PC-9 (cell line): ENCODE results near the gene UBTF. TPM values are rescaled to one million over a fixed set of nuclear protein-coding genes. Genes with fewer than 3 reads are reported as not detected.
A peak's percentile ranks its signal among the peaks of the same experiment; 100 is the strongest.

Experiments
- BruUV-seq: library from RNA; stranded (reverse); fragments of 400-500 nt; replicated peaks from 2 replicates; lab custom pipeline; 2021; lab: Mats Ljungman, UMichigan
- CTCF ChIA-PET: fragments of 300-600 bp; sonication (Branson Sonifier 250); formaldehyde crosslinking; loops from one replicate; lab custom pipeline; 2022; ENCODE audit warnings: antibody characterized with exemption; lab: Charles Lee
- POLR2A ChIA-PET: fragments of 300-600 bp; sonication (Branson Sonifier 250); formaldehyde crosslinking; loops from one replicate; lab custom pipeline; 2022; ENCODE audit warnings: antibody characterized with exemption; ENCODE audit not compliant: unreplicated experiment; lab: Charles Lee
- DNase-seq, 2 experiments: peaks; one replicate each; pipeline versions ENCODE4 v3.0.0 to v3.0.0-alpha.2; 2015 to 2022; ENCODE audit warnings: mixed read lengths in 1 of 2
- H2AFZ ChIP-seq: fragments of 200-600 bp; sonication (generic); 2 replicates; pipeline ENCODE4 v1.8.1; 2017; ENCODE audit warnings: antibody characterized with exemption
- H3F3A ChIP-seq: fragments of 200-600 bp; sonication (generic); 2 replicates; pipeline ENCODE4 v1.8.1; 2017; ENCODE audit warnings: antibody characterized with exemption, mild to moderate bottlenecking, low read depth; ENCODE audit not compliant: insufficient read depth
- H3K27ac ChIP-seq: fragments of 200-600 bp; sonication (generic); 2 replicates; pipeline ENCODE4 v1.6.1; 2016; ENCODE audit warnings: mixed run types
- H3K27me3 ChIP-seq: fragments of 200-600 bp; sonication (generic); 2 replicates; pipeline ENCODE4 v1.6.1; 2016; ENCODE audit warnings: low read depth, mixed run types; ENCODE audit not compliant: insufficient read depth
- H3K36me3 ChIP-seq: fragments of 200-600 bp; sonication (generic); 2 replicates; pipeline ENCODE4 v1.6.1; 2016; ENCODE audit warnings: low read depth, mixed run types
- H3K4me1 ChIP-seq: fragments of 200-600 bp; sonication (generic); replicated peaks from 2 replicates; pipeline ENCODE4 v1.6.1; 2016; ENCODE audit warnings: mixed run types; ENCODE audit not compliant: insufficient read depth
- H3K4me2 ChIP-seq: fragments of 200-600 bp; sonication (generic); 2 replicates; pipeline ENCODE4 v1.6.1; 2017; ENCODE audit warnings: mixed run types
- H3K4me3 ChIP-seq: fragments of 200-600 bp; sonication (generic); 2 replicates; pipeline ENCODE4 v1.6.1; 2016; ENCODE audit warnings: mixed run types
- H3K79me2 ChIP-seq: fragments of 200-600 bp; sonication (generic); 2 replicates; pipeline ENCODE4 v1.6.1; 2017; ENCODE audit warnings: low read depth, mixed run types
- H3K9me2 ChIP-seq: fragments of 200-600 bp; sonication (generic); 2 replicates; pipeline ENCODE4 v1.8.1; 2017; ENCODE audit warnings: mild to moderate bottlenecking; ENCODE audit not compliant: insufficient read depth
- H3K9me3 ChIP-seq: fragments of 200-600 bp; sonication (generic); 2 replicates; pipeline ENCODE4 v1.8.1; 2016; ENCODE audit warnings: low read depth; ENCODE audit not compliant: insufficient read depth
- H4K20me1 ChIP-seq: fragments of 200-600 bp; sonication (generic); 2 replicates; pipeline ENCODE4 v1.8.1; 2017; ENCODE audit not compliant: insufficient read depth
- EZH2 ChIP-seq: fragments of 200-600 bp; sonication (generic); IDR thresholded peaks from 2 replicates; pipeline ENCODE4 v1.8.0; 2017; ENCODE audit warnings: antibody characterized with exemption, low read depth
- intact Hi-C: fragments of 100-400 bp; cut with micrococcal nuclease; formaldehyde crosslinking; loops from one replicate; pipeline ENCODE4 v1.10.0; 2022; ENCODE audit not compliant: unreplicated experiment
- total RNA-seq: library from RNA; stranded (reverse); gene quantifications from 2 replicates; pipeline ENCODE4 v1.2.3, GENCODE V29; 2021
- TF ChIP-seq, protein P1 (sequence below): fragments of 200-600 bp; sonication (generic); conservative IDR thresholded peaks from 2 replicates; pipeline ENCODE4 v1.6.1; 2017; ENCODE audit warnings: mixed run types, antibody characterized with exemption, mild to moderate bottlenecking, moderate library complexity

Gene UBTF
- total RNA-seq, 1 experiment from 2014 or later: 61.7 TPM

DNA sequence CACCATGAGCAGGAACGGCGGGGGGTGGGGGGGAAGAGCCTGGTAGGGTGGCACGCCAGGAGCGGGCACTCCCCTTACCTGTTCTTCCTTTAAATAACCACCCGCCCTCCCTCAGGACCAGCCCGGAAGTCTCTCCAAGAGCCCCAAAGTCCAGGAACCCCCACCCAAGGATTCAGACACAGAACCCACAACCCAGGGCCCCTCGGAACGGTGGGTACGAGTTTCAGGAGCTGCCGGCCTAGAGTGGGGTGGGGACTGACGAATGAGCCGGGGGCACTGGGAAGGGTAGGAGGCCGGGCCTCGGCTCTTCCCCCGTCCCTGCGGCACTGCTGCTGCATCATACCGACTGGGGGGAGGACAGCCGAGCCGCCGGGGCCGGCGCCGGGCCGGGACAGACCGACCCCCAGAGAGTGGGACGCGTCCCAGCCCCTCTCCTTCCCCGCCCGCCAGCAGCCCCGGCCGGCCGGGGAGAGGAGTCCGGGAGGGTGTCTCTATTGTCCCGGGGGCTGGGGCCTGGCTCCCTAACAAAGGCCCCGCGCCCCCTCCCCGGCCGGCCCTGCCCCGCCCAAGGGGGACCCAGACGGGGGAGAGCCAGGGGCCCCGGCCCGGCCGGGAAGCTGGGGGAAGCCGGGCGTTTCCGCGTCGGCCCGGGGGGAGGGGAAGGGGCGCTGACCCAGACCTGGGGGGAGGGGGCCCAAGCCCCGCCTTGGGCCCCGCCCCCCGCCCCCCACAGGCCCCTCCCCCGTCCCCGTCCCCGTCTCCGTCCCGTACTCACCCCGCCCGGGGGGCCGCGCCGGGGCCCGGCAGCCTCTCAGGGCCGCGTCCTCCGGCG, 20.5 kb downstream of the UBTF start:
- Histone ChIP-seq H4K20me1 (peaks cover 3% of the 10 kb centered on the region), H3K9me2 (no peaks in the 10 kb centered on the region), H2AFZ (0 out of 2 replicates have a peak overlapping the region, but pooled peaks have one; percentile 71), H3K4me2 (peak overlapping the region; percentile 81), H3K9me3 (no peaks in the 10 kb centered on the region), H3K27ac (peak overlapping the region; percentile 64), H3K27me3 (no peaks in the 10 kb centered on the region), H3K36me3 (peaks cover 7% of the 10 kb centered on the region), H3K4me1 (peaks cover 27% of the 10 kb centered on the region), H3F3A (peaks cover 38% of the 10 kb centered on the region), H3K4me3 (peak overlapping the region; percentile 92), H3K79me2 (peaks cover 45% of the 10 kb centered on the region)
- DNase-seq: peak in 1 of 2 experiments; percentile 52
- TF ChIP-seq, protein P1, sequence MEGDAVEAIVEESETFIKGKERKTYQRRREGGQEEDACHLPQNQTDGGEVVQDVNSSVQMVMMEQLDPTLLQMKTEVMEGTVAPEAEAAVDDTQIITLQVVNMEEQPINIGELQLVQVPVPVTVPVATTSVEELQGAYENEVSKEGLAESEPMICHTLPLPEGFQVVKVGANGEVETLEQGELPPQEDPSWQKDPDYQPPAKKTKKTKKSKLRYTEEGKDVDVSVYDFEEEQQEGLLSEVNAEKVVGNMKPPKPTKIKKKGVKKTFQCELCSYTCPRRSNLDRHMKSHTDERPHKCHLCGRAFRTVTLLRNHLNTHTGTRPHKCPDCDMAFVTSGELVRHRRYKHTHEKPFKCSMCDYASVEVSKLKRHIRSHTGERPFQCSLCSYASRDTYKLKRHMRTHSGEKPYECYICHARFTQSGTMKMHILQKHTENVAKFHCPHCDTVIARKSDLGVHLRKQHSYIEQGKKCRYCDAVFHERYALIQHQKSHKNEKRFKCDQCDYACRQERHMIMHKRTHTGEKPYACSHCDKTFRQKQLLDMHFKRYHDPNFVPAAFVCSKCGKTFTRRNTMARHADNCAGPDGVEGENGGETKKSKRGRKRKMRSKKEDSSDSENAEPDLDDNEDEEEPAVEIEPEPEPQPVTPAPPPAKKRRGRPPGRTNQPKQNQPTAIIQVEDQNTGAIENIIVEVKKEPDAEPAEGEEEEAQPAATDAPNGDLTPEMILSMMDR: no peak; the same call in 1 of the 2 replicates
- no peak for TF ChIP-seq EZH2
- intact Hi-C loops: loop anchor here (1.0 kb wide), 2 partner anchors 12 to 126 kb away; no protein-coding TSS in a partner anchor
- ChIA-PET CTCF (interaction anchor here (1.2 kb wide), 1 partner anchor 12 kb away, joined by 3 read pairs; the partner anchor contains the start of gene TMUB2), POLR2A (interaction anchor here (0.6 to 1.0 kb wide), 3 partner anchors 10 to 128 kb away, joined by 4 to 6 read pairs (median 4); partner anchors contain the start of gene TMUB2)
- TSS peak; percentile 31 for BruUV-seq

DNA sequence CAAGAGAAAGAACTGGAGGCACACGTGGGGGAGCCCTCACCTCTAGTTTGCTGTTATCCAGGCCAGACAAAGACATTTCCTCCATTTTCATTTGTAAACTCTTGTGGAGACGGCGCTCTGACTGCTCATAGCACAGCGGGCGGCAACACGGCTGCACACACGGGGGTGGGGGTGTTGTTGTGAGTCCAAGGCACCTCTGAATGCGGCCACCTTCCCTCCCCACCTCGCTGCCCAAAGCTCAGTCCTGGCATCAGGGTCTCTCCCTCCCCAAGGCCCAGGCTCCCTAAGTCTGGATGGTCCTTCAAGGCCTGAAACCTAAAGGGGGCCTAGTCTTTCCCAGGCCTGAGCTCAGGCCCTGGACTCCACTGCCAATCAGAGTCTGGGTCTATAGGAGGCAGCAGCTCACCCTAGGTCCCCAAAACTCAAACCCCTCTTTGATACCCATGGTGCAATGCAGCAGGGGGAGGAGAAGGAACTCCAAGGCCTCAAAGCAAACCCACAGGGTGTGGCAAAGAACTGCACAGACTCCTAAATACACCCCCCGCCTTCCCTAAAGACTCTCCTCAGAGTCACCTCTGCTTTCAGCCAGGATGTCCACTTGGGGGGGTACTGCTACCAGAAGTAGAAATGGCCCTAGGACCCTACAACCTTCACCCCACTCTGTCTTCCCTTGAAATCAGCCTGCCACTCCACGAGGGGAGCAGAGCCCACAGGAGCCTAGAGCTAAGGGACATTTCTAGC, 21.3 kb downstream of the UBTF start:
- Histone ChIP-seq H4K20me1 (peaks cover 8% of the 10 kb centered on the region), H3K27me3 (no peaks in the 10 kb centered on the region), H3K9me3 (no peaks in the 10 kb centered on the region), H3K36me3 (peaks cover 7% of the 10 kb centered on the region), H3K27ac (peak overlapping the region; percentile 64), H3K4me2 (peak overlapping the region; percentile 81), H3K4me3 (peak overlapping the region; percentile 92), H3K9me2 (no peaks in the 10 kb centered on the region), H3K4me1 (peaks cover 21% of the 10 kb centered on the region), H3F3A (peaks cover 36% of the 10 kb centered on the region), H2AFZ (0 out of 2 replicates have a peak overlapping the region, but pooled peaks have one; percentile 71), H3K79me2 (peaks cover 45% of the 10 kb centered on the region)
- TSS peak; percentile 54 for BruUV-seq
- intact Hi-C loops: loop anchor here (1.0 kb wide), 2 partner anchors 11 to 127 kb away; no protein-coding TSS in a partner anchor
- CTCF ChIA-PET: interaction anchor here (0.6 to 1.2 kb wide), 2 partner anchors 12 to 624 kb away, joined by 3 to 8 read pairs; partner anchors contain the start of gene TMUB2
- no peak for TF ChIP-seq EZH2
- TF ChIP-seq, protein P1: peak; percentile 39; the same call in 1 of the 2 replicates
- peak; percentile 47 to 49 for DNase-seq
- POLR2A ChIA-PET: interaction anchor here (0.9 to 1.0 kb wide), 2 partner anchors 9 to 12 kb away, joined by 4 read pairs; partner anchors contain the start of gene TMUB2

DNA sequence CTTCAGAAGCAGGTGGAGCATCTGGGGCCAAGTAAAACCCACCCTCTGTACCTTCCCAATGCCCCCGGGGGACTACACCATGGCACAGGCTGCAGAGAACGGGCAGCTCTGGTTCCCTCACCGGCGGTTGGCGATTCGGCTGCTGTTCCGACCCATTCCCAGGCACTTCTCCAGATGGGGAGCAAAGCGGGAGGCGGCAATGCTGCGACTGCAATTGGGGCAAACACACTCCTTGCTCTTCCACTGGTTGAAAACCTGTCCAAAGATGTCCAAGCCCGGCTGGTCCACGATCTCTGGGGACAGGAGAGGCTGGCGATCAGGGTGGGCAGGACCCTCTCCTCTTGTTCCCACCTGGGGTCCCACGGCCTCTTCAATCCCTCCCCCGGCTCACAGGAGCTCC, 22.4 kb downstream of the UBTF start:
- TF ChIP-seq, protein P1: no peak
- no peak for TF ChIP-seq EZH2
- Histone ChIP-seq H3K27me3 (no peaks in the 10 kb centered on the region), H3F3A (peaks cover 35% of the 10 kb centered on the region), H3K4me1 (peaks cover 28% of the 10 kb centered on the region), H3K27ac (no peak overlapping the region), H3K4me3 (no peak overlapping the region), H4K20me1 (peaks cover 8% of the 10 kb centered on the region), H3K9me2 (no peaks in the 10 kb centered on the region), H3K4me2 (no peak overlapping the region), H2AFZ (no peak overlapping the region), H3K36me3 (peaks cover 7% of the 10 kb centered on the region), H3K79me2 (peaks cover 45% of the 10 kb centered on the region), H3K9me3 (no peaks in the 10 kb centered on the region)
- CTCF ChIA-PET: no interaction called here
- intact Hi-C loops: no loop called here
- no TSS peak for BruUV-seq
- DNase-seq: no peak
- POLR2A ChIA-PET: no interaction called here
